Measurements from ENCODE around the gene ANK3. TPM values are rescaled to one million over a fixed set of nuclear protein-coding genes. Genes with fewer than 3 reads are reported as not detected.

The ANK3 gene
- total RNA-seq, 1 experiment from 2014 or later, result 15.3 TPM

DNA sequence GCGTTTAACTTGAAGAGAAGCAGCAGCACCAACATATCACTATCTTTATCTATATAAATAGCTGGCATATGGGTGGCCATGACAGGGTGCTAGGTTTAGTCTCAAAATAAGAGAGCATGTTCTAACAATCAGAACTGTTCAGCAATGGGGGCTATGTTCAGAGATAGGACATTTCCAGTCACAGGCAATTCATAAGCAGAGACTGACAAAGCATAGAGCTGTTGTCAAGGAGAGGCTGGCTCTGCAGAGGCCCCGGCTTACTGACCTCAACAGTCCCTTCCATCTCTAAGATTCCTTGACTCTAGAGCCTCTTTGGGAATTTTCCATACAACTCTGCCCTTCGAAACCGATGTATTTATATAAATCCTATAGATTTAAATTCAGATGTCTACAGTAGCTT, 17.2 kb downstream of the ANK3 start (continued):
- TF ChIP-seq CTCF (IDR thresholded peaks at IDR 0.05 in 2 of 3, conservative IDR thresholded peaks at IDR 0.05 in 1 of 3; ENCODE audit: borderline replicate concordance in 1 of 3, insufficient read depth in 1 of 3, low read depth in 2 of 3, low read length in 2 of 3), result no peak
- no peak for TF ChIP-seq RAD21 (IDR thresholded peaks at IDR 0.05; ENCODE audit: low read depth)

- Histone ChIP-seq H3K79me2 (ENCODE audit: insufficient read depth, low read length) (no peaks in the 10 kb centered on the region), H4K20me1 (ENCODE audit: insufficient read depth) (no peaks in the 10 kb centered on the region), H2AFZ (ENCODE audit: low read depth, low read length, poor library complexity, severe bottlenecking) (no peak overlapping the region), H3K4me1 (ENCODE audit: control insufficient read depth in 1 of 2, insufficient read depth in 2 of 2, low read length in 2 of 2) (no peaks in the 10 kb centered on the region), H3K27ac (ENCODE audit: low read depth, low read length) (no peak overlapping the region), H3K4me3 (replicated peaks in 1 of 2; ENCODE audit: low read depth in 1 of 2, low read length in 2 of 2) (no peak overlapping the region), H3K9ac (ENCODE audit: low read length) (no peak overlapping the region), H3K9me2 (ENCODE audit: insufficient read depth) (no peaks in the 10 kb centered on the region), H3K9me3 (ENCODE audit: control insufficient read depth in 1 of 2, insufficient read depth in 1 of 2, low read depth in 1 of 2, low read length in 2 of 2) (no peaks in the 10 kb centered on the region), H3K27me3 (ENCODE audit: insufficient read depth, low read length) (no peaks in the 10 kb centered on the region), H3K36me3 (ENCODE audit: control insufficient read depth in 1 of 2, insufficient read depth in 2 of 2, low read length in 2 of 2) (no peaks in the 10 kb centered on the region), H3K4me2 (ENCODE audit: low read length) (no peak overlapping the region)
- DNase-seq (ENCODE audit: low read depth, low spot score) (no peak), ATAC-seq (no peak)
- intact Hi-C loops (cut with micrococcal nuclease), result no loop called here
- ChIA-PET POLR2A (no interaction called here), CTCF (no interaction called here), RAD21 (ENCODE audit: low non-redundant PET in 1 of 2, low total read pairs in 2 of 2, uncharacterized antibody in 2 of 2, unreplicated experiment in 2 of 2) (no interaction called here)
- BruUV-seq (replicated peaks), result no TSS peak
- TF ChIP-seq REST (IDR thresholded peaks at IDR 0.05; ENCODE audit: low read depth) (no peak), TCF7L2 (IDR thresholded peaks at IDR 0.05; ENCODE audit: borderline replicate concordance, extremely low read depth, insufficient read depth, insufficient read length) (no peak), POLR2AphosphoS5 (IDR thresholded peaks at IDR 0.05; ENCODE audit: low read depth, low read length) (no peak), POLR2A (IDR thresholded peaks at IDR 0.05; ENCODE audit: borderline replicate concordance, extremely low read depth, insufficient read depth, insufficient read length) (no peak), RAD21 (IDR thresholded peaks at IDR 0.05; ENCODE audit: low read depth) (no peak), SP1 (IDR thresholded peaks at IDR 0.05; ENCODE audit: low read depth) (no peak), CBX3 (IDR thresholded peaks at IDR 0.05; ENCODE audit: low read depth) (no peak), EGR1 (IDR thresholded peaks at IDR 0.05; ENCODE audit: low read depth) (no peak), SRF (IDR thresholded peaks at IDR 0.05; ENCODE audit: low read depth) (no peak), CEBPB (IDR thresholded peaks at IDR 0.05; ENCODE audit: low read depth) (no peak), ZFX (IDR thresholded peaks at IDR 0.05) (no peak)
Observed at GRCh38 chr10:60369547-60369930, 20.1 kb downstream of the ANK3 start.
